Endothelial cell of hepatic sinusoid (primary cell): ENCODE measurements around the gene ODF4.

Experiments used
- in situ Hi-C: cut with HindIII; loops from 2 replicates; pipeline ENCODE4 v1.10.0; 2017; ENCODE audit warnings: low sequenced_read_pairs

The ODF4 gene

GRCh38 chr17:8339540-8339939 lies at the start of gene ODF4:
ODF4 (plus strand) TSS chr17:8339840; CDS start chr17:8340052, 212 bp downstream.
- in situ Hi-C loops = no loop called here

GRCh38 chr17:8290043-8290442 lies 49.6 kb upstream of the ODF4 start:
- in situ Hi-C loops = no loop called here

GRCh38 chr17:8292639-8293395 lies 46.8 kb upstream of the ODF4 start:
- in situ Hi-C loops = no loop called here

DNA sequence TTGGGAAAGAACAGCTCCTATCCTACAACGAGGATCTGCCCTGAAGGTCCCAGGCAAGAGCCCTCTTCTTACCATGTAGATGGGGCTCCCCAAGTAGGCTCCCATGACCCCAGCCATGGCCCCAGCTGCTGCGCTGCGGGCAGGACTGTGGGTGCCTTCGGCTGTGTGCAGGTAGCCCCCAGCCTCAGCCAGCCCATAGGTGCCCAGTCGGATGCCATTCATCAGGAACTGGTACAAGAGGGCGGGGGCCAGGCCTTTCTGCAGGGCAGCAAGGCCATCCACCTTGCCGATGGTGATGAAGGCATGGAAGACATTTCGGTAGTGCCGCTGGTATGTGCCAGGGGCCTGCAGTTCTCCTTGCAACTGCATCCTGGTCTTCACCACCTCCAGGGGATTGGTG lies 45.3 kb upstream of the ODF4 start:
- in situ Hi-C loops = no loop called here

DNA sequence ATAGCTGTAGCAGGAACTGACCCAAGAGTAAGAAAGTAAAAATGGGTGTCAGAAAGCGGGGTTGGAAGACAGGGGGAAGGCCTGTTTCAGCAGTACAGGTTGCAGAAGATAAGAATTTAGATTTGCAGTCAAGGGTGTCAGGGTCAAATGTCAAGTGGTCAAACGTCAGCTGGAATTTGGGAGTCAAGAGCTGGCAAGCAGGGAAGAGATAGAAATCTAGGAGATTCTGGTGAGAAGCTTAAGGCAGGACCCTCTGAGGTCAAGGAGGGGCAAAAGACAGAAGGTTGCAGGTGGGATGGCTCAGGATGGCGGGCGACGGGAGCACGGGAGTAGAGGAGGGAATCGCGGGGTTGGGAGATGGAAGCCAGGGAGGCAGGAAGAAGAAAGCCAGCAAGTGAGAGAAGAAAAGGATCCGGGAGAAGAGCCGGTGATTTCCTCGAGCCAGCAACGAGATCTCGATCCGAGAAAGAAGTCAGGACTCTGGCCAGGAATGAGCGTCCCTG lies 44.8 kb upstream of the ODF4 start:
- in situ Hi-C loops = no loop called here

DNA sequence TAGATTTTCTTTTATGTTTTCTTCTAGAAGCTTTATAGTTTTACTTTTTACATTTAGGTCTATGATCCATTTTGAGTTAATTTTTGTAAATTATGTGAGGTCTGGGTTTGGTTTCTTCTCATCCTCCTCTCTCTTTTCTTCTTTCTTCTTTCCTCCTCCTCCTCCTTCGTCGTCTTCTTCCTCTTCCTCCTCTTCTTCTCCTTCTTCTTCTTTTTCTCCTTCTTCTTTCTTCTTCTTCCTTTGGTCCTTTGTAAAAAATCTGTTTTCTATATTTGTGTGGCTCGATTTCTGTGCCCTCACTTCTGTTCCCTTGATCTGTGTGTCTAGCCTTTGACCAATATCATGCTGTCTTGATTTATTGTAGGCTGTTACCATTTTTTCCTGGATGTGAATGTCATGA lies 39.4 kb upstream of the ODF4 start:
- in situ Hi-C loops = loop anchor here (5.0 kb wide), 2 partner anchors 77 to 188 kb away; partner anchors contain the start of gene KRABD2

GRCh38 chr17:8300627-8301242 lies 38.9 kb upstream of the ODF4 start:
- in situ Hi-C loops = loop anchor here (5.0 kb wide), 2 partner anchors 77 to 188 kb away; partner anchors contain the start of gene KRABD2

GRCh38 chr17:8310601-8311123 lies 29.0 kb upstream of the ODF4 start:
- in situ Hi-C loops = no loop called here

- in situ Hi-C loops = no loop called here
Observed at GRCh38 chr17:8311131-8311790, 28.4 kb upstream of the ODF4 start.

DNA sequence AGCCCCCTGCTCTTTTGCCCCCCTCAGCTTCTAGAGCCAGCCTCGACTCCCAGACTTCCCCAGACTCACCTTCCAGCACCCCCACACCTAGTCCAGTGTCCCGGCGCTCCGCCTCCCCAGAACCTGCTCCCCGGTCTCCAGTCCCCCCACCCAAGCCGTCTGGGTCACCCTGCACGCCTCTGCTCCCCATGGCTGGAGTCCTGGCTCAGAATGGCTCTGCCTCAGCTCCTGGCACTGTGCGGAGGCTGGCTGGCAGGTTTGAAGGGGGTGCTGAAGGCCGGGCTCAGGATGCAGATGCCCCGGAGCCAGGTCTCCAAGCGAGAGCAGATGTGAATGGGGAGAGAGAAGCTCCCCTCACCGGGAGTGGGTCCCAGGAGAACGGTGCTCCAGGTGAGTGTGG lies 27.4 kb upstream of the ODF4 start:
- in situ Hi-C loops = no loop called here

DNA sequence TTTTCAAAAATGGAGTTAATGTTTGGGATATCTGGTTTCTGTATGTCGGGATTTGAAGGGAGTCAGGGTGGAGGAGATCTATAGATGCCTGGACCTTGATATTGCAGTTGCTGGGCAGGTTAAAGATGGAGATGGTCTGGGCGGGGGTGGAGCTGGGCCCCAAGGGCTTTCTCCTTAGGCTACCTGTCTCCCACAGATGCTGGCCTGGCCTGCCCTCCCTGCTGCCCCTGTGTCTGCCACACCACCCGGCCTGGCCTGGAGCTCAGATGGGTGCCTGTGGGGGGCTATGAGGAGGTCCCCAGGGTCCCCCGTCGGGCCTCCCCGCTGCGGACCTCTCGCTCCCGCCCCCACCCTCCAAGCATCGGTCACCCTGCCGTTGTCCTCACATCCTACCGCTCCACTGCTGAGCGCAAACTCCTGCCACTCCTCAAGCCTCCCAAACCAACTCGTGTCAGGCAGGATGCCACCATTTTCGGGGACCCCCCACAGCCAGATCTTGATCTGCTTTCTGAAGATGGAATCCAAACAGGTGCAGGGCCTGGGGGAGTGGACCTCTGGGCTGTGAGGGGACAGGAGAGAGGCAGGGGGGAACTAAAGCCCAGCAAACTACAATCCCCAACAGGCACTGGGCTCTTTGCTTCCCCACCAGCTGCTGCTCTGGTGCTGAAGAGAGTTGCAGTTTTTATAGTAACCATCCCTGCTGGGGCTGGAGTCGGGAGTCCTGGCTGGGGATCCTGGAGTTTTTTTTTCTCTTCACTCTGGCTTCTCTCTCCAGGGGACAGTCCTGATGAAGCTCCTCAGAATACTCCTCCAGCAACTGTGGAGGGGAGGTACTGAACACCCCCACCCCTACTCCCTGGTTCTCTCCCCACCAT lies 26.7 kb upstream of the ODF4 start:
- in situ Hi-C loops = no loop called here

DNA sequence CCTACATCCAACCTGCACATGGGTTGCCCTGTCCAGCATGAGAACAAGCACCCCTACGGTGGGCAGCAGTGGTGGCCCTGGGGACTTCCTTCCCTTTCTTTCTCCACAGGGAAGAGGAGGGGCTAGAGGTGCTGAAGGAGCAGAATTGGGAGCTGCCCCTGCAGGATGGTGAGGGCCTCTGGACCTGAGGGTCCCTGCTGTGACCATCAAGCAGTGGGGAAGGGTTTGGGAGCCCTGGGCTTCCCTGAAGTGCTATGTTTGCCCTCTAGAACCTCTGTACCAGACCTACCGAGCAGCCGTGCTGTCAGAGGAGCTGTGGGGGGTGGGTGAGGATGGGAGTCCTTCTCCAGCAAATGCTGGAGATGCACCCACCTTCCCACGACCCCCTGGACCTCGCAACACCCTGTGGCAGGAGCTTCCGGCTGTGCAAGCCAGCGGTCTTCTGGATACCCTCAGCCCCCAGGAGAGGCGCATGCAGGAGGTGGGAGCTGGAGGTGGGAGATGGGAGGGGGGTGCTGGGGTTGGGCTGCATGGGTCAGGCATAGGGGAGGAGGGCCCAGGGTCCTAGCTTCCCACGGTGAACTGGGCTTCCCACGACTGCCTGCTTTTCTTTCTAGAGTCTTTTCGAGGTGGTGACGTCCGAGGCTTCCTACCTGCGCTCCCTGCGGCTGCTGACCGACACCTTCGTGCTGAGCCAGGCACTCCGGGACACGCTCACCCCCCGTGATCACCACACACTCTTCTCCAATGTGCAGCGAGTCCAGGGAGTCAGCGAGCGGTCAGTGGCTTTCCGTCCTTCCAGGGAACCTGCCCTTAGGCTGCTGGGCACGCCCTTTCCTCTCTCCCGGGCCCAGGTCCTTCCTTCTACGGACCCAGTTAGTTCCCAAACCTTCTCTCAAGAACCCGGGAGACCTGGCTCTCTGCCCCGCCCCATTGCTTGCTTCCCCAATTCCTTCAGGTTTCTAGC lies 24.6 kb upstream of the ODF4 start:
- in situ Hi-C loops = loop anchor here (5.0 kb wide), 1 partner anchor 78 kb away; no protein-coding TSS in a partner anchor

DNA sequence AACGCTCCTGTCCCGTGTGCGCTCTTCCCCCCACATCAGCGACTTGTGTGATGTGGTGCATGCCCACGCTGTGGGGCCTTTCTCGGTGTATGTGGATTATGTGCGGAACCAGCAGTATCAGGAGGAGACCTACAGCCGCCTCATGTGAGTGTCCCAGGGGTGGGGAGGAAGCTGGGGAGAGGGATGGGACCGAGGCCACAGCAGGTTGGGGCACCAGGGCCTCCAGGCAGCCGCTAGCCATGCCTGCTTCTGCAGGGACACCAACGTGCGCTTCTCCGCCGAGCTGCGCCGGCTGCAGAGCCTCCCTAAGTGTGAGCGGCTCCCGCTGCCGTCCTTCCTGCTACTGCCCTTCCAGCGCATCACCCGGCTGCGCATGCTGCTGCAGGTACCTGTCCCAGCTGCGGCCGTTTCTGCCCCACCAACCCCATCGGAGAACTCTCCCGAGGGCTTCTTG lies 23.8 kb upstream of the ODF4 start:
- in situ Hi-C loops = loop anchor here (5.0 kb wide), 1 partner anchor 78 kb away; no protein-coding TSS in a partner anchor

DNA sequence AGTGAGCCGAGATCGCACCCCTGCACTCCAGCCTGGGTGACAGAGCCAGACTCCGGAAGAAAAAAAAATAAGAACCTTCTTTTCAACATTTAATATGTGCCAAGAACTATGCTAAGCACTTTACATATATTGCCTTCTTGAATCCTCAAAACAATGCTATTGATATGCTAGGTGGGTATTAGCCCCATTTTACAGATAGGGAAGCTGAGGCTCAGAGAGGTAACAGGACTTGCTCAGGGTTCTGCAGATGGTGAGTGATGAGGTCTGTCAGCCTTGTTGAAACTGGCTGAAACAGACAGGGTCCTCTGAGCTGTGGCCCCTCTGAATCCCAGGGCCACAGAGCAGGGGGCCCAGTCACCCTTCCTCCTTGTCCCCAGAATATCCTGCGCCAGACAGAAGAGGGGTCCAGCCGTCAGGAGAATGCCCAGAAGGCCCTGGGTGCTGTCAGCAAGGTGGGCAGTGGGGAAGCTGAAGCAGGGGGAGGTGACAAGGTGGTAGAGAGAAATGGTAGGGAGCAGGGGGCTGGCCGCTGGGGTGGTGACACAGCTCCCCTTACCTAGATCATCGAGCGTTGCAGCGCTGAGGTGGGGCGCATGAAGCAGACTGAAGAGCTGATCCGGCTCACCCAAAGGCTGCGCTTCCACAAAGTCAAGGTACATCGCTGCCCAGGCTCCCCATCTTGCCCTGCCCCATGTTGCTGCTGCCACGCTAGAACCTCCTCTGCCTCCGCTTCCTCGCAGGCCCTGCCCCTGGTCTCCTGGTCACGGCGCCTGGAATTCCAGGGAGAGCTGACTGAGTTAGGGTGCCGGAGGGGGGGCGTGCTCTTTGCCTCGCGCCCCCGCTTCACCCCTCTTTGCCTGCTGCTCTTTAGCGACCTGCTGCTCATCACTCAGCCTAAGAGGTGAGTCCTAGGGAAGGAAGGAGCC lies 21.4 kb upstream of the ODF4 start:
- in situ Hi-C loops = loop anchor here (5.0 kb wide), 1 partner anchor 81 kb away; no protein-coding TSS in a partner anchor

DNA sequence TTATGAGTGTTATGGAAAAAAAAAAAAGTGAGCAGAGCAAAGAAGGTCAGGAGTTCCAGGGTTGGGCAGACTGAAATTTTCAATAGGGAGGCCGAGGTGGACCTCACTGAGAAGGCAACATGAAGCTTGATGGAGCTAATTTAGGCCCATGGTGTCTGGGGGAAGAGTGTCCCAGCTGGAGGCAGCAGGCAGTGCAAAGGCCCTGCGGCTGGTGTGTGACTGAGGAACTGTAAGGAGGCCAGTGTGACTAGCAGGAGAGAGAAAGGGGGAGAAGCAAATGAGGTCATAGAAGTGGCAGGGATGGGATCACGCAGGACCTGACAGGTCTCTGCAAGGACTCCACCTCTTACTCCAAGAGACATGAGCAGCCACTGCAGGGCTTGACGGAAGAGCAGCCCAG lies 19.4 kb upstream of the ODF4 start:
- in situ Hi-C loops = no loop called here

- in situ Hi-C loops = no loop called here
Observed at GRCh38 chr17:8320990-8321389, 18.6 kb upstream of the ODF4 start.

DNA sequence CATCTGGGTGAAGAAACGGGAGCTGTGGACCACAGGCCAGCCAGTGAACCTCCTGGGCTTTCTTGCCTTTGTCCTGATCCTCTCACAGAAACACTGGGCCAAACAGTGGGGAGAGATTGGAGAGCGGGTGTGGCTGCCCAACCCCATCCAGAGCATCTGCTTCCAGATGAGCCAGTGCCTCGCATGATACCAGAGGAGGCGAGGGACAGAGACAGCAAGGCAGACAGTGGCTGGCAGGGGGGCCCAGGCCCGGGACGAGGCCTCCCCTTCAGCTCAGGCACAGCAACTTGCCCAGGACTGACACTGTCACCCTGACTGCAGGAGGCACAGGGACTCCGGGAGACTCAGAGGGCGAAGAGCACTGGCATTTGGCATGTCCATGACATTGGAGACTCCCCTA lies 17.6 kb upstream of the ODF4 start:
- in situ Hi-C loops = no loop called here

DNA sequence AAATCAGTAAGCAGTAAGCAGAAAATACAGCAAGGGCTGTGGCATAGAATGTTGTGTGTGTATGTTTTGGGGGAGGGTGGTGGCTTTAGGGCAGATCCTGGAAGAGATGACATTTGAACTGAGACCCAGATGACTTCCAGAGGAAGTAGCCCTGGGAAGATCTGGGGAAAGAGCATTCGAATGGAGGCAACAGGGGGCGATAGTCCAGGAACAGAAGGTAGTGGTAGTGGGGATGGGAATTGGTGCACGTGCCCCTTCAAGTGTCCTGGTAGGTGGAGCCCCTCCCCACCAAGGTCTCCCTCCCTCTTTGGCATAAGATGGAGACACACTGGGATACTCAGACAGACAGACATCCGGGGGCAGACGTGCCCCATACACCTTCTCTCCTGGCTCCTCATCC lies 15.5 kb upstream of the ODF4 start:
- in situ Hi-C loops = no loop called here
